Activated CD4-positive, alpha-beta T cell treated with anti-CD3 and anti-CD28 coated beads, Interleukin-2, amount 50 U/mL, for 16 hours (primary cell): ENCODE data around the gene DNAH17.
"Not testable (repeated sequence)": the region's sequence is repeated elsewhere in the genome, so short reads cannot be mapped to it uniquely, and the experiment has no call there.

Experiments used
- DNase-seq: peaks from one replicate; pipeline ENCODE4 v3.0.0-alpha.2; 2020

The DNAH17 gene

GRCh38 chr17:78474614-78475146, 102.5 kb downstream of the DNAH17 start:
- DNase-seq, result peak; percentile 41

GRCh38 chr17:78473951-78474613, 103.1 kb downstream of the DNAH17 start:
- no peak for DNase-seq

GRCh38 chr17:78472035-78472905, 104.9 kb downstream of the DNAH17 start:
- DNase-seq, result no peak

- no peak for DNase-seq
Observed at GRCh38 chr17:78471635-78472034, 105.6 kb downstream of the DNAH17 start.

DNA sequence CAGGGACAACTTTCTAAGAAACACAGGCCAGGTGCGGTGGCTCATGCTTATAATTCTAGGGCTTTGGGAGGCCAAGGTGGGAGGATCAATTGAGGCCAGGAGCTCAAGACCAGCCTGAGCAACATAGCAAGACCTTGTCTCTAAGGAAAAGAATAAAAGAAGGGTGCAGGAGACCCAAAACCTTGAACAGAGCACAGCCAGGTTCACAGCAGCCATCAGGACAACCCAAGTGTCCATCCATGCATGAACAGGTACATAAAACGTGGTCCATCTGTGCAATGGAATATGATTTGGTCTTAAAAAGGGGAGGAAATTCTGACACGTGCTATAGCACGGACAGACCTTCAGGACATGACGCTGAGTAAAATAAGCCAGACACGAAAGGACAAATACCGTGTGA, 107.8 kb downstream of the DNAH17 start:
- DNase-seq, result no peak

DNA sequence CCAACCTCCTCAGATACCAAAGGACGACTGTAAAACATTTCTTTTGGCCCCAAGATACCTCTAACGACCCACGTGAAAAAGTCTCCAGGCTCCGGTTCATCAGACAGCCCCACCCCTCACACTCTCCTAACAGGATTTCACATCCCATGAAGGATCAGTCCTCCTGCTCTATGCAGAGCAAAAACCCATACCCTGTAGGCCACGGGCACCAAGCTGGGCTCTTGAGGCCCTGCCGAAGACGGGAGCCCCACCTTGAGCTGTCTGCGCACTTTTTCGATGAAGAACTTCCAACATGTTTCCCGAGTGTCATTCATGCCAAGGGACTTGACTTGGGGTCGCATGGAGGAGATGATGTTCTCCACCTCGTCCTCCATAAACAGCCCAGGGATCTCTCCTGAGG, 108.8 kb downstream of the DNAH17 start:
- no peak for DNase-seq

DNA sequence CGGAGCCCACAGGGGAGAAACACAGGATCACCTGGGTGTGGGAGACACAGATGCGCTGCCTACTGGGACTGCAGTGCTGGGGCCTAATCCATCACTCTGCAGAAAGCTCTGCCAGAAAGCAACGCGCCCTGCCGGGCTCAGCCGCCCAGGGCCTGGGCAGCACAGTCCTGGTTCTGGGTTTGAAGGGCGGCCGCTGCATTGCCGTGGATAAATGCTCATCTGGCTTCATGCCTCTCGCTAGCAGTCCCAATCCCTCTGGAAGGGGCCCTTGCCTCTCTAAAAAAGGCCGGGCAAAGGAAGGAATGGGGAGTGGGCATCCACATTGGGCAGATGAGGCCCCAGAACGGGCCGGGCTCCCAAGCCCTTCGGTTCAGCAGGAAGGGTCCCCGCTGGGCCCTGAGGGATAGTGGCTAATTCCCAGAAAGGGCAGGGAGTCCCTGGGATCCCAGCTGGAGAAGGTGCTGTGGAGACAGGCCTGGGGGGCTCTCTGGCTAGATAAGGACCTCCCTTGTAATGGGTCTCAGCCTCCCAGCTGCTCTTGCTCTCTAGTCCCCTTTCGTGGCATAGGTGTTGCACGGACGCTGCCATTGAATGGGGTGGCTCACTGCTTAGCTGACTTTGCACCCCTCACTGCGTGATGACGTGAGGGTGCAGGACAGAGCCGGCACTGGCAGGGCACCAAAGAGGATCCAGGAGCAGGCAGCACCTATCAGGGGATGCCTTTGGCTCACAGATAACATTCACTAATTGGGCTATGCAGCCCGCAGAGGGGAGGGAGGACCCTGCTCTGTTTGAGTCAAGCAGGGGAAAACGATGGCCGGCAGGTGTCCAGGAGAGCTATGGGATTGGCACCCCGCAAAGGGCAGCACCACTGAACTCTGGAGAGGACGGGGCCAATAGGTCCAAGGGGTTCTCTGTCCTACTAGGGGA, 110.1 kb downstream of the DNAH17 start:
- DNase-seq, result no peak

GRCh38 chr17:78466109-78466785, 110.9 kb downstream of the DNAH17 start:
- DNase-seq, result not testable (repeated sequence)

GRCh38 chr17:78462148-78462547, 115.0 kb downstream of the DNAH17 start:
- no peak for DNase-seq

GRCh38 chr17:78461799-78462053, 115.5 kb downstream of the DNAH17 start:
- DNase-seq, result no peak

GRCh38 chr17:78460951-78461798, 116.0 kb downstream of the DNAH17 start:
- no peak for DNase-seq

DNA sequence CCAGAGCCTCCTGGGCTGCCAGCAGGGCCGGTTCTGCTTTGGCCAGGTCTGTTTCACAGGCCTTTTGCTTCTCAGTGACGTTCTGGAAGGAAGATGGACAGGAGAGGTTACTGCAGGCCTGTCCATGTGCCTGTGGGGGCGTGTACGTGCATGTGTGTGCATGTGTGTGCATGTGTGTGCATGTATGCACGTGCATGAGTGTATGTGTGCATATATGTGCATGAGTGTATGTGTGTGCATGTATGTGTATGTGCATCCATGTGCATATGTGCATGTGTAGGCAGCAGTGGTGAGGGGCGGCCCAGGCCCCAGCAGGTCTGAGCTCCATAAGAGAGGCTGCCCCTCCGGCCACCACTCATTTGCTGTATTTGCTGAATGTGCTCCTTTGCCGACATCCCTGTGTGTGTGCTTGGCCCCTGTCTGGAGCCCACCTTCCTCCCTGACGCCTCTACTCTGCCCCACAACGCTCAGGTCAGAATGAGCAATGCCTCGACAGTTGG, 117.0 kb downstream of the DNAH17 start:
- no peak for DNase-seq

- DNase-seq, result no peak
Observed at GRCh38 chr17:78459696-78460095, 117.5 kb downstream of the DNAH17 start.

GRCh38 chr17:78458736-78459335, 118.4 kb downstream of the DNAH17 start:
- no peak for DNase-seq

DNA sequence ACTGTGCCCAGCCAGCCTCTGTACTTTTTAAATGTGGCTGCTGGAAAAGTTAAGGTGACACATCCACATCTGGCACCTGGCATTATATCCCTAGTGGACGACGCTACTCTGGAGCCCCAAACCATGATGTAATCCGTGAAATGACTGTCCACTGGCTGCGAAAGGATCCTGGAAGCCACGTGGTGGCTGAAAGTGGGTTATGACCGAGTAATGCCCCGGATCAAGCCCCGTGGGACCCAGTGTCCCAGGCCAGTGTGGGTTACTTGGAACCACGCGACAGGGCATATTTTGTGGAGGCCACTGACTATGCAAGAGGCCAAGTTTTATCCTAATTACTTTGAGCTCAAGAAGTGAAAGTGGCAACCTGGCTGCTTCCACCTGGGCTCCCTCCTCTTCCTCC, 119.1 kb downstream of the DNAH17 start:
- DNase-seq, result no peak

DNA sequence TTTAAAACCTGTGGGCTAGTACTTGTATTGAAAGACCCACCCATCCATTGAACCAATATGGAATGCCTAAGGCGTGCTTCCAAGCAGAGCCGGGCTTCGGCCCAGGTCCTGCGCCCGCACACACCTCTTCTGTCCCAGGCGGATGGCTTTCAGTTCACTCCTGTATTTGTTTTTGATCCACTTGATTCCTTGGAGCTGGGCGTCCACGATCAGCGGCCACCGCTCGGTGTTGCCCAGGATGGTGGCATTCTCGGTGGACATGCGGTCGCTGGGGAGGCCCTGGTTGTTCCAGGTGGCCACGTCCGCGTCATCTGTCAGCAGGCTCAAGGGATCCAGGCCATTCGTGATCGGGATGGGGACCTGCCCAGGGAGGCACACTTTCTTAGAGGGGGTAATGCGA, 122.8 kb downstream of the DNAH17 start:
- DNase-seq, result no peak

DNA sequence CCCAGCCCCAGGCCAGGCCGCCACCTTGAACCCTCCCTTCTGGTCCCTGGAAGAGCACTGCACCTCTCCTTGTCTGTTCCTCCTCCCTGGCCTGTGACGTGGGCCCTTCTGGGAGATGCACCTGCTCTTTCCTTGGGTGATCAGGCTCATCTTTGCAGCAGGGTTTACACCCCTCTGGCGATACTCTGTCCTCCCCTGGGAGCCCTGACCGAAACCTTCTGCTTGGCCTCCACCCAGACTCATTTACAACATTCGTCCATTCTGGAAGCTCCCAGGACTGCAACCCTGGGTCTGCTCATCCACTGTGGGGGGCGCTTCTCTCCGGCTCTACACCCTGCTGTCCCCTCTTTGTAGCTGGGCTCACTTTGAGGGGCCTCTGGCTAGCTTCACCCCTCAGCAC, 125.4 kb downstream of the DNAH17 start:
- no peak for DNase-seq

- no peak for DNase-seq
Observed at GRCh38 chr17:78450696-78451345, 126.4 kb downstream of the DNAH17 start.

- DNase-seq, result no peak
Observed at GRCh38 chr17:78449983-78450595, 127.1 kb downstream of the DNAH17 start.
